ENCODE measurements around the gene EIF4E2. TPM values are rescaled to one million over a fixed set of nuclear protein-coding genes. Genes with fewer than 3 reads are reported as not detected.

The EIF4E2 gene
- total RNA-seq, 2 donors from 2014 or later, result 99.5 to 109 TPM

DNA sequence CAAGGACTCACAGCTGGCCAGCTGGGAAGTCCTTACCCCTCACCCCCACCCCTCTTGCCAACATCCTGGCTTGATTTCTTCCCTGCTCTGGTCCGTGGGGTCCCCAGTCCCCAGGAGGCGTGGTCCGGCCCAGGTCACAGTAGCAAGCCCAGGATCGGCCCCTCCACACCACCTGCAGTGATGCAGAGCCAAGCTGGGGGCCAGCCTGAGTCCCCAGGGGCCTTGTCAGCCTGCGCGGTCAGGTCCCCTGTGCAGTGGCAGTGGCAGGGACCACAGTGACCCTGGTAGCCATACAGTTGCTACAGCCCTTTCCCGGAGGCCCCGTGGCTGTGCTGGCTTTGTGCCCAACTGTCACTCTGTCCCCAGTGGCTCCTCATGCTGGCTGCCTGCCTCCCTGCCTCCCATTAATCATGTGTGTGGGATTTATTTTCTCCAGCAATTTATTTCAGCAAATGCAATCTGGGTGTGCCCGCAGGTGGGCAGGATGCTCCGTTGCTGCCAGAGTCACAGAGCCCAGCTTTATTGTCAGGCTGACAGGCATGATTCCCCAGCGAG, 39.1 kb upstream of the EIF4E2 start:
- intact Hi-C loops (cut with DNase I), result no loop called here
- TF ChIP-seq, protein P1, sequence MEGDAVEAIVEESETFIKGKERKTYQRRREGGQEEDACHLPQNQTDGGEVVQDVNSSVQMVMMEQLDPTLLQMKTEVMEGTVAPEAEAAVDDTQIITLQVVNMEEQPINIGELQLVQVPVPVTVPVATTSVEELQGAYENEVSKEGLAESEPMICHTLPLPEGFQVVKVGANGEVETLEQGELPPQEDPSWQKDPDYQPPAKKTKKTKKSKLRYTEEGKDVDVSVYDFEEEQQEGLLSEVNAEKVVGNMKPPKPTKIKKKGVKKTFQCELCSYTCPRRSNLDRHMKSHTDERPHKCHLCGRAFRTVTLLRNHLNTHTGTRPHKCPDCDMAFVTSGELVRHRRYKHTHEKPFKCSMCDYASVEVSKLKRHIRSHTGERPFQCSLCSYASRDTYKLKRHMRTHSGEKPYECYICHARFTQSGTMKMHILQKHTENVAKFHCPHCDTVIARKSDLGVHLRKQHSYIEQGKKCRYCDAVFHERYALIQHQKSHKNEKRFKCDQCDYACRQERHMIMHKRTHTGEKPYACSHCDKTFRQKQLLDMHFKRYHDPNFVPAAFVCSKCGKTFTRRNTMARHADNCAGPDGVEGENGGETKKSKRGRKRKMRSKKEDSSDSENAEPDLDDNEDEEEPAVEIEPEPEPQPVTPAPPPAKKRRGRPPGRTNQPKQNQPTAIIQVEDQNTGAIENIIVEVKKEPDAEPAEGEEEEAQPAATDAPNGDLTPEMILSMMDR (IDR thresholded peaks at IDR 0.05), result no peak
- H3K27me3 ChIP-seq, result no peaks in the 10 kb centered on the region
- no peaks in the 10 kb centered on the region for H3K9me3 ChIP-seq
- no peak for DNase-seq
- H3K9ac ChIP-seq (ENCODE audit: low read depth in 2 of 2, low read length in 2 of 2), result no peak overlapping the region
- no peak overlapping the region for H3K4me3 ChIP-seq
- no peak overlapping the region for H3K27ac ChIP-seq
- H3K36me3 ChIP-seq, result no peaks in the 10 kb centered on the region
- H3K4me1 ChIP-seq, result no peaks in the 10 kb centered on the region

DNA sequence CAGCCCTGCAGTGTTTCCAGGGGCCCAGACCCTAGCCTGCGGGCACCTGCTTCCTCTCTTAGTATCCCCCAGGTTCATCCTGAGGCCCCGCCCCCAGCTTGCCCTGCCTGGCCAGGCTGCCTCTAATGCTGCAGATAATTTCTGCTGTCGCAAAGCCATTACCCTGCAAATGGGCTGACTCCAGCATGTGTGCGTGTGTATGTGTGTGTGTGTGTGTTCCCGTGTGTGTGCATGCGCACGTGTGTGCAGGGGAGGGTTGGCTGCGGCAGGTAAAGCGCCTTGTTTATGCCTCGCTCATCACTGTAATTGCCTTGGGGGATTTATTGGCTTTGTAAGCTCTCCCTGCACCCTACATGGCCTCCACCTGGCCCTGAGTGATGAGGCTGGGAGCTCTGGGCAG, 37.9 kb upstream of the EIF4E2 start:
- no peak for DNase-seq
- TF ChIP-seq, protein P1 (IDR thresholded peaks at IDR 0.05), result no peak

DNA sequence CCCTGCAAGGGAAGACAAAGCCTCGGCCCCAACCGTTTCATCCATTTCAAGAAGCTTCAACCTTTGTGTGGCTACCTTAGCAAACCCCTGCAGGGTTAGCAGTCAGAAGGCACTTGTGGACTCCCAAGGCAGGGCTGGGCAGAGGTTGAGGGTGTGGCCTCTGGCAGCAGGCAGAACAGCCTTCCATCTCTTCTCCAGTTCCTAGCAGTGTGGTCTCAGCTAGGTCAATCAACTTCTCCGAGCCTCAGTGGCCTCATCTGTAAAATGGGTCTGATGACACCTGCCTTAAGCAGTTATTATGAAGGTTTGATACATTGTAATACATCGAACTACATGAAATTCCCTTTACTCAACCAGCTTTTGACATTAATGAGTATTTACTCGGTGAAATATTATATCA, 37.1 kb upstream of the EIF4E2 start:
- no peak for DNase-seq
- no peaks in the 10 kb centered on the region for H3K4me1 ChIP-seq
- H3K36me3 ChIP-seq, result no peaks in the 10 kb centered on the region
- no peak overlapping the region for H3K27ac ChIP-seq
- intact Hi-C loops (cut with DNase I), result no loop called here
- no peaks in the 10 kb centered on the region for H3K9me3 ChIP-seq
- no peaks in the 10 kb centered on the region for H3K27me3 ChIP-seq
- H3K9ac ChIP-seq (ENCODE audit: low read depth in 2 of 2, low read length in 2 of 2), result no peak overlapping the region
- H3K4me3 ChIP-seq, result no peak overlapping the region
- TF ChIP-seq, protein P1 (IDR thresholded peaks at IDR 0.05), result no peak

More for the DNA sequence above, 37.9 kb upstream of the EIF4E2 start:
- Histone ChIP-seq H3K4me1 (no peaks in the 10 kb centered on the region), H3K27ac (no peak overlapping the region), H3K9me3 (no peaks in the 10 kb centered on the region), H3K36me3 (no peaks in the 10 kb centered on the region), H3K4me3 (no peak overlapping the region), H3K9ac (ENCODE audit: low read depth in 2 of 2, low read length in 2 of 2) (no peak overlapping the region), H3K27me3 (no peaks in the 10 kb centered on the region)
- intact Hi-C loops (cut with DNase I), result no loop called here

DNA sequence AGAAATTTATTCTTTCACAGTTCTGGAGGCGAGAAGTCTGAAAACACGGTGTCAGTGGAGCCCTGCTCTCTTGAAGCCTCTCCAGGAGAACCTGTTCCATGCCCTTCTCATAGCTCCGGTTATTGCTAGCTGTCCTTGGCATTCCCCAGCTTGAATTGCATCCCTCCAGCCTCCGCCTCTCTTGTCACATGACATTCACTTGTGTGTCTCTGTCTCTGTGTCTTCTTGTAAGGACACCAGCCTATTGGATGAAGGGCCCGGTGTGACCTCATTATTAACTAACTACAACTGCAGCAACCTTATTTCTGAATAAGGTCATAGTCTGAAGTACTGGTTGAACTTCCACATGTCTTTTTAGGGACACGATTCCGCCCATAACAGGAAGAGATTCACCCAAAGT, 34.9 kb upstream of the EIF4E2 start:
- Histone ChIP-seq H3K36me3 (no peaks in the 10 kb centered on the region), H3K27ac (no peak overlapping the region), H3K9ac (ENCODE audit: low read depth in 2 of 2, low read length in 2 of 2) (no peak overlapping the region), H3K4me3 (no peak overlapping the region), H3K9me3 (no peaks in the 10 kb centered on the region), H3K27me3 (no peaks in the 10 kb centered on the region), H3K4me1 (no peaks in the 10 kb centered on the region)
- DNase-seq, result no peak
- intact Hi-C loops (cut with DNase I), result no loop called here
- TF ChIP-seq, protein P1 (IDR thresholded peaks at IDR 0.05), result no peak

DNA sequence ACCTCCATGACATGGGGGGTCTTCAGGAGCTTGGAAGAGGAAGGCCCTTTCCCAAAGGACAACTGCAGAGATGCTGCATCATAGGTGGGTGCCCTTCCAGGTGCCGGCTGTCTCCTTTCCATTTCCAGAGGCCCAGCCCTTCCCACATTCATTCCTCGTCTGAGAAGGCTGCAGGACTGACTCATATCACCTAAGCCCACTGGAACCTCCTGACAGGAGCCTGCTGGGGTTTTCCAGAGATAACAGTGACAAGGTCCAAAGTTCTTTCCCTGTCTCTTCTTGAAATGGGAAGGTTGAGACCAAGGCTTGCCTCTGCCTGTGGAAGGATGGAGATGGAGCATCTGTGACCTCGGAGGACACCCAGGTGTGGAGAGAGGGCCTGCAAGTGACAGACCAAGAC, 33.9 kb upstream of the EIF4E2 start:
- H3K4me3 ChIP-seq, result no peak overlapping the region
- no peak for DNase-seq
- no peaks in the 10 kb centered on the region for H3K4me1 ChIP-seq
- H3K36me3 ChIP-seq, result no peaks in the 10 kb centered on the region
- intact Hi-C loops (cut with DNase I), result no loop called here
- no peaks in the 10 kb centered on the region for H3K9me3 ChIP-seq
- H3K9ac ChIP-seq (ENCODE audit: low read depth in 2 of 2, low read length in 2 of 2), result no peak overlapping the region
- TF ChIP-seq, protein P1 (IDR thresholded peaks at IDR 0.05), result no peak
- H3K27ac ChIP-seq, result no peak overlapping the region
- peaks cover 3% of the 10 kb centered on the region for H3K27me3 ChIP-seq

Data from colonic mucosa (tissue), 4 donors.